ENCODE results near the gene ADM2. TPM values are rescaled to one million over a fixed set of nuclear protein-coding genes. Genes with fewer than 3 reads are reported as not detected.

The ADM2 gene
- total RNA-seq, 2 donors from 2014 or later, result 25.5 to 28.8 TPM

GRCh38 chr22:50439871-50440331 lies 41.4 kb upstream of the ADM2 start:
- H3K27me3 Mint-ChIP-seq (ENCODE audit: low read depth), result no peaks in the 10 kb centered on the region
- H3K9me3 Mint-ChIP-seq, result no peaks in the 10 kb centered on the region
- no peak overlapping the region for H3K27ac Mint-ChIP-seq
- DNase-seq (no peak), ATAC-seq (replicated peaks in 1 of 2) (no peak)
- no peak overlapping the region for H3K4me3 Mint-ChIP-seq
- peaks cover 0 to 3% of the 10 kb centered on the region in 2 donors for H3K36me3 Mint-ChIP-seq (ENCODE audit: insufficient read depth in 2 of 2)
- peaks cover under 1% of the 10 kb centered on the region for H3K4me1 Mint-ChIP-seq (ENCODE audit: low read depth)

- no peak overlapping the region for H3K4me3 Mint-ChIP-seq
- H3K27me3 Mint-ChIP-seq (ENCODE audit: low read depth), result no peaks in the 10 kb centered on the region
- no peak for ATAC-seq (replicated peaks in 1 of 2)
These were observed 40.6 kb upstream of the ADM2 start for GRCh38 chr22:50440544-50441249.

GRCh38 chr22:50441428-50441993 lies 39.8 kb upstream of the ADM2 start:
- DNase-seq (no peak), ATAC-seq (replicated peaks in 1 of 2) (no peak)
- peaks cover 10% of the 10 kb centered on the region for H3K4me1 Mint-ChIP-seq (ENCODE audit: low read depth)
- H3K4me3 Mint-ChIP-seq, result no peak overlapping the region
- H3K27ac Mint-ChIP-seq, result no peak overlapping the region
- no peaks in the 10 kb centered on the region for H3K27me3 Mint-ChIP-seq (ENCODE audit: low read depth)
- H3K9me3 Mint-ChIP-seq, result no peaks in the 10 kb centered on the region
- no peaks in the 10 kb centered on the region for H3K36me3 Mint-ChIP-seq (ENCODE audit: insufficient read depth in 2 of 2)

More at GRCh38 chr22:50440544-50441249, 40.6 kb upstream of the ADM2 start:
- H3K36me3 Mint-ChIP-seq (ENCODE audit: insufficient read depth in 2 of 2), result no peaks in the 10 kb centered on the region
- DNase-seq, result no peak
- peaks cover 8% of the 10 kb centered on the region for H3K4me1 Mint-ChIP-seq (ENCODE audit: low read depth)
- no peak overlapping the region for H3K27ac Mint-ChIP-seq
- H3K9me3 Mint-ChIP-seq, result no peaks in the 10 kb centered on the region

- Mint-ChIP-seq H3K4me1 (ENCODE audit: low read depth) (peaks cover 10% of the 10 kb centered on the region), H3K9me3 (no peaks in the 10 kb centered on the region), H3K27me3 (ENCODE audit: low read depth) (no peaks in the 10 kb centered on the region), H3K4me3 (no peak overlapping the region), H3K36me3 (ENCODE audit: insufficient read depth in 2 of 2) (peaks cover 0 to 1% of the 10 kb centered on the region in 2 donors), H3K27ac (no peak overlapping the region)
- ATAC-seq (replicated peaks in 1 of 2) (no peak), DNase-seq (no peak)
These were observed 38.1 kb upstream of the ADM2 start for GRCh38 chr22:50443197-50443596.

- DNase-seq (no peak), ATAC-seq (replicated peaks in 1 of 2) (no peak)
- peaks cover 3 to 4% of the 10 kb centered on the region in 2 donors for H3K36me3 Mint-ChIP-seq (ENCODE audit: insufficient read depth in 2 of 2)
- H3K9me3 Mint-ChIP-seq, result no peaks in the 10 kb centered on the region
- H3K4me1 Mint-ChIP-seq (ENCODE audit: low read depth), result peaks cover 10% of the 10 kb centered on the region
- H3K4me3 Mint-ChIP-seq, result no peak overlapping the region
- no peaks in the 10 kb centered on the region for H3K27me3 Mint-ChIP-seq (ENCODE audit: low read depth)
- H3K27ac Mint-ChIP-seq, result no peak overlapping the region
These were observed 37.3 kb upstream of the ADM2 start for GRCh38 chr22:50443801-50444625.

GRCh38 chr22:50444663-50445062 lies 36.7 kb upstream of the ADM2 start:
- Mint-ChIP-seq H3K36me3 (ENCODE audit: insufficient read depth in 2 of 2) (peaks cover 3 to 6% of the 10 kb centered on the region in 2 donors), H3K9me3 (no peaks in the 10 kb centered on the region), H3K27ac (peak overlapping the region; percentile 76), H3K27me3 (ENCODE audit: low read depth) (no peaks in the 10 kb centered on the region), H3K4me3 (no peak overlapping the region), H3K4me1 (ENCODE audit: low read depth) (peaks cover 10% of the 10 kb centered on the region)
- DNase-seq (no peak), ATAC-seq (replicated peaks in 1 of 2) (no peak)

- H3K9me3 Mint-ChIP-seq, result no peaks in the 10 kb centered on the region
- ATAC-seq (replicated peaks in 1 of 2) (peak; percentile 23 to 25), DNase-seq (peak in 1 of 2 donors; percentile 31)
- H3K4me3 Mint-ChIP-seq, result no peak overlapping the region
- H3K27me3 Mint-ChIP-seq (ENCODE audit: low read depth), result no peaks in the 10 kb centered on the region
- H3K36me3 Mint-ChIP-seq (ENCODE audit: insufficient read depth in 2 of 2), result peaks cover 3 to 9% of the 10 kb centered on the region in 2 donors
- H3K27ac Mint-ChIP-seq, result peak overlapping the region; percentile 76
- peaks cover 10% of the 10 kb centered on the region for H3K4me1 Mint-ChIP-seq (ENCODE audit: low read depth)
These were observed 36.1 kb upstream of the ADM2 start for GRCh38 chr22:50445071-50445879.

GRCh38 chr22:50445880-50446707 lies 35.2 kb upstream of the ADM2 start:
- H3K9me3 Mint-ChIP-seq, result no peaks in the 10 kb centered on the region
- H3K36me3 Mint-ChIP-seq (ENCODE audit: insufficient read depth in 2 of 2), result peaks cover 3 to 15% of the 10 kb centered on the region in 2 donors
- no peak for ATAC-seq (replicated peaks in 1 of 2)

GRCh38 chr22:50446708-50447575 lies 34.4 kb upstream of the ADM2 start:
- no peak overlapping the region for H3K4me3 Mint-ChIP-seq
- H3K36me3 Mint-ChIP-seq (ENCODE audit: insufficient read depth in 2 of 2), result peaks cover 3 to 17% of the 10 kb centered on the region in 2 donors
- H3K27me3 Mint-ChIP-seq (ENCODE audit: low read depth), result no peaks in the 10 kb centered on the region
- H3K9me3 Mint-ChIP-seq, result no peaks in the 10 kb centered on the region
- peaks cover 10% of the 10 kb centered on the region for H3K4me1 Mint-ChIP-seq (ENCODE audit: low read depth)
- no peak overlapping the region for H3K27ac Mint-ChIP-seq
- no peak for DNase-seq
- no peak for ATAC-seq (replicated peaks in 1 of 2)

More at GRCh38 chr22:50445880-50446707, 35.2 kb upstream of the ADM2 start:
- Mint-ChIP-seq H3K27me3 (ENCODE audit: low read depth) (no peaks in the 10 kb centered on the region), H3K27ac (no peak overlapping the region), H3K4me1 (ENCODE audit: low read depth) (peaks cover 10% of the 10 kb centered on the region), H3K4me3 (no peak overlapping the region)
- no peak for DNase-seq

- Mint-ChIP-seq H3K4me3 (no peak overlapping the region), H3K36me3 (ENCODE audit: insufficient read depth in 2 of 2) (peaks cover 3 to 19% of the 10 kb centered on the region in 2 donors), H3K9me3 (no peaks in the 10 kb centered on the region), H3K27ac (no peak overlapping the region), H3K4me1 (ENCODE audit: low read depth) (peaks cover 13% of the 10 kb centered on the region), H3K27me3 (ENCODE audit: low read depth) (no peaks in the 10 kb centered on the region)
- DNase-seq (no peak), ATAC-seq (replicated peaks in 1 of 2) (no peak)
These were observed 33.5 kb upstream of the ADM2 start for GRCh38 chr22:50447576-50448551.
